Muscle layer of colon (tissue), 2 donors: ENCODE measurements around the gene NLGN4X.
A peak's percentile ranks its signal among the peaks of the same experiment; 100 is the strongest.

ENCODE experiments used
- H3K27ac ChIP-seq: one replicate; pipeline ENCODE4 v1.7.0; 2013; ENCODE audit warnings: low read depth, mild to moderate bottlenecking, low read length, moderate library complexity
- H3K27me3 ChIP-seq, 2 donors: one replicate each; pipeline ENCODE4 v1.7.0; 2013; ENCODE audit warnings: low read length in 2 of 2, mild to moderate bottlenecking in 2 of 2; ENCODE audit not compliant: insufficient read depth in 2 of 2, control insufficient read depth in 1 of 2
- H3K36me3 ChIP-seq: one replicate; pipeline ENCODE4 v1.7.0; 2013; ENCODE audit warnings: mild to moderate bottlenecking, low read length; ENCODE audit not compliant: insufficient read depth
- H3K4me1 ChIP-seq: one replicate; pipeline ENCODE4 v1.7.0; 2013; ENCODE audit warnings: mild to moderate bottlenecking, low read length; ENCODE audit not compliant: insufficient read depth
- H3K4me3 ChIP-seq, 2 donors: one replicate each; pipeline ENCODE4 v1.7.0; 2013; ENCODE audit warnings: low read length in 2 of 2, low read depth in 1 of 2, mild to moderate bottlenecking in 1 of 2, moderate library complexity in 1 of 2
- H3K9ac ChIP-seq: one replicate; pipeline ENCODE4 v1.7.0; 2013; ENCODE audit warnings: low read length
- H3K9me3 ChIP-seq: one replicate; pipeline ENCODE4 v1.7.0; 2013; ENCODE audit warnings: mild to moderate bottlenecking, low read length
- donor health status: abdominal sarcoma.
- donor health status: Adenocarcinoma of cecum.

Gene NLGN4X

DNA sequence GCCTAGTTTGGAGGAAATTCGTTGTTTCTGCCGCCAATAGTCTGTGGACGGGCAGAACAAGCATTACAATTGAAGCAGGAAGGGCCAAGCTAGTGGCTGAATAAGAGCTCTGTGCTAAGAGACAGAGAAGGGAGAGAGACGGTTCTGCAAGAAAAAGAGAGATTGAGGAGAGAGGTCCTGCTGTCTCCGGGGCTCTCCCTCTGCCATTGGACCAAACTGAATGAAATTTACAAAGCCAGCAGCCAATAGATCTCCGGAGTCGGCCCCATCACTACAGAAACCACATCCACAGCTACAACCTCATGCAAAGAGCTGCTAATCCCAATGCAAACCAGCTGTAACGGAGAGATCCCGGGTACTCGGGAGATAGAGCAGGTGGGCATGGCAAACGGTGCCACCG is at the start of gene NLGN4X:
NLGN4X (minus strand) TSS at position 148 of the 400 bp plus-strand sequence. CDS start 77,401 bp downstream, outside the sequence.
- H3K4me1 ChIP-seq: no peaks in the 10 kb centered on the region
- no peaks in the 10 kb centered on the region for H3K9me3 ChIP-seq
- no peaks in the 10 kb centered on the region for H3K36me3 ChIP-seq
- no peak within 1 kb of the TSS for H3K4me3 ChIP-seq
- peaks cover 12 to 28% of the 10 kb centered on the region in 2 donors for H3K27me3 ChIP-seq
- H3K9ac ChIP-seq: no peak within 1 kb of the TSS
- no peak within 1 kb of the TSS for H3K27ac ChIP-seq

GRCh38 chrX:6266041-6266440 is 37.4 kb upstream of the NLGN4X start:
- Histone ChIP-seq H3K9ac (no peak overlapping the region), H3K4me1 (no peaks in the 10 kb centered on the region), H3K27me3 (no peaks in the 10 kb centered on the region), H3K36me3 (no peaks in the 10 kb centered on the region), H3K9me3 (no peaks in the 10 kb centered on the region), H3K27ac (no peak overlapping the region), H3K4me3 (no peak overlapping the region)

DNA sequence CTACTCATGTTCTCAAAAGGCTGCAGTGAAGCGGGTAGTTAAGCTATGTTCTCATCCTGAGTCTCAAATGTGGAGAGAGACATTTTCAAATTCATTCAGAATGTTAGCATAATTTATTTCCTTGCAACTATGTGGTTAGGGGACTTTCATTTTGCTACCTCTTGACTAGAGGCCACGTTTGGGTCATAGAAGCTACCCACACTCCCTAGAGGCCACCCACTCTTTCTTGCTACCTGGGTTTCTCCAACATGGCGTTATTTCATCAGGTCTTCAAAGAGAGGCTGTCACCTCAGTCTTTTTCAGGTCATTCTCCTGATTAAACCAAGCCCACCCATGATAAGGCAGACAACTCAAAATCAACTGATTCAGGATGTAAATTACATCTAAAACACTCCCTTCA is 34.3 kb upstream of the NLGN4X start:
- Histone ChIP-seq H3K36me3 (no peaks in the 10 kb centered on the region), H3K9me3 (no peaks in the 10 kb centered on the region)

DNA sequence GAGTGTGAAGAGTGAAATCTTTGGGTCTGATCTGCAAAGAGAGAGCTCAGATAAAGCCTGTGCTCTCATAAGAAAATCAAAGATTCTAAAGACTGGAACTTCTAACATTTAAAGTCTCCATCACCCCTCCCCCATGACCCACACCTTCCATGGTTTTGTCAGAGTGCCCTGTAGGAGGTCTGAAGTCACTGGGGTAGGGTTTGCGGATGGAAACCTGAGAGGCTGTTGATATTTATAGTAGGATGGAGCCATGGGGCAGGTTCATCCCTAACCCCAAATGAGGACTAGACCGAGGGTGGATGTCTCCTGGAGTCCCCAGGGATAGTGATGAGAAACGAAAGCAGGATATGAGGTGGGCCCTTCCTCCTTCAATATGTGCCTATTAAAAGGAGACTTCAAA is 28.4 kb upstream of the NLGN4X start:
- no peaks in the 10 kb centered on the region for H3K4me1 ChIP-seq

More for the DNA sequence above, 34.3 kb upstream of the NLGN4X start:
- Histone ChIP-seq H3K27ac (no peak overlapping the region), H3K9ac (no peak overlapping the region), H3K4me1 (no peaks in the 10 kb centered on the region), H3K4me3 (no peak overlapping the region), H3K27me3 (no peaks in the 10 kb centered on the region)

DNA sequence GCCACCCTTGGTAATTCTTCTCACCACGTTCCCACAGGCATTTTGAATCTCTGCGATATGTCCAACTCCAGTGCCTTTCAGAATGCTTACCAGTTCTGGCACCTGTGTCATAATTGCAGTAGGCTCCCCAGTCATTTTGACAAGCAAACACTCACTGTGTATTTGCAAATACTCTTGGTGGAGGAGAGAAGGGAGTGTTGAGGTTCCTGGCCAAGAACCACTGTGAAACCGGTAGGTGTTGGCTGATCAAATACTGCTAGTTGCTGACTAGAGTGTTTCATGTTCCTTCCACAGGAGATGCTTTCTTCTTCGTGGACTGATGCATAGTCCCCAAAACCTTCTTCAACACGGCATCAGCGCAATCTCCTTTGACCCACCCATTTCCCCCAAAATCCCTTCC is 16.0 kb upstream of the NLGN4X start:
- no peak overlapping the region for H3K9ac ChIP-seq
- H3K27ac ChIP-seq: no peak overlapping the region
- no peaks in the 10 kb centered on the region for H3K4me1 ChIP-seq
- no peaks in the 10 kb centered on the region for H3K27me3 ChIP-seq
- no peaks in the 10 kb centered on the region for H3K36me3 ChIP-seq
- no peaks in the 10 kb centered on the region for H3K9me3 ChIP-seq
- H3K4me3 ChIP-seq: no peak overlapping the region

More for the DNA sequence above, 28.4 kb upstream of the NLGN4X start:
- Histone ChIP-seq H3K27me3 (no peaks in the 10 kb centered on the region), H3K27ac (no peak overlapping the region), H3K4me3 (no peak overlapping the region), H3K9ac (no peak overlapping the region), H3K36me3 (no peaks in the 10 kb centered on the region), H3K9me3 (no peaks in the 10 kb centered on the region)

DNA sequence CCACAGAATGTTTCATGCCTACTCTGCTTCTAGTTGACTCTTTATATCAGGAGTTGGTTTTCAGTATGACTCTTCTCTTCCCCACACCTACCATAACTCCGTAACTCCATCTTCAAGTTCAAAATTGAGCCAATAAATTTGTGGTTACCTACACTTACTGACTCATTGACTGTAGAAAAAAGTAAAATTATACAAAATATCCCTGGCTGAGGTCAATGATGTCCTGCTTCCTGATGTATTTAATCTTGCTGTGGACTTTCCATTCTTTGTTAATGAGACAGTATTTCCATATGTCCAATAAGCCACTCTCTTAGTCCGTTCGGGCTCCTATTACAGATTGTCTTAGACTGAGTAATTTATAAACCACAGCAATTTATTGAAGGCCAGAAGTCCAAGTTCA is 9.9 kb upstream of the NLGN4X start:
- Histone ChIP-seq H3K27me3 (no peaks in the 10 kb centered on the region), H3K4me1 (no peaks in the 10 kb centered on the region), H3K4me3 (no peak overlapping the region), H3K9ac (no peak overlapping the region), H3K27ac (no peak overlapping the region), H3K9me3 (no peaks in the 10 kb centered on the region), H3K36me3 (no peaks in the 10 kb centered on the region)

GRCh38 chrX:6227935-6228334 is 732 bp downstream of the NLGN4X start:
- Histone ChIP-seq H3K4me1 (no peaks in the 10 kb centered on the region), H3K9ac (no peak overlapping the region), H3K27me3 (peaks cover 12 to 28% of the 10 kb centered on the region in 2 donors), H3K9me3 (no peaks in the 10 kb centered on the region), H3K4me3 (no peak overlapping the region), H3K27ac (no peak overlapping the region), H3K36me3 (no peaks in the 10 kb centered on the region)

- no peak overlapping the region for H3K9ac ChIP-seq
- H3K27ac ChIP-seq: no peak overlapping the region
- H3K4me3 ChIP-seq: no peak overlapping the region
These were observed 1.2 kb downstream of the NLGN4X start for GRCh38 chrX:6227453-6227835.

GRCh38 chrX:6226596-6227452 is 1.8 kb downstream of the NLGN4X start:
- H3K27ac ChIP-seq: no peak overlapping the region
- no peaks in the 10 kb centered on the region for H3K4me1 ChIP-seq
- H3K9me3 ChIP-seq: no peaks in the 10 kb centered on the region
- peaks cover 12 to 28% of the 10 kb centered on the region in 2 donors for H3K27me3 ChIP-seq
- peak overlapping the region; percentile 41 to 50 for H3K4me3 ChIP-seq
- H3K9ac ChIP-seq: no peak overlapping the region
- no peaks in the 10 kb centered on the region for H3K36me3 ChIP-seq

More at GRCh38 chrX:6227453-6227835, 1.2 kb downstream of the NLGN4X start:
- Histone ChIP-seq H3K36me3 (no peaks in the 10 kb centered on the region), H3K27me3 (peaks cover 12 to 28% of the 10 kb centered on the region in 2 donors), H3K4me1 (no peaks in the 10 kb centered on the region), H3K9me3 (no peaks in the 10 kb centered on the region)

GRCh38 chrX:6225911-6226595 is 2.6 kb downstream of the NLGN4X start:
- Histone ChIP-seq H3K9ac (no peak overlapping the region), H3K36me3 (no peaks in the 10 kb centered on the region), H3K9me3 (no peaks in the 10 kb centered on the region), H3K27ac (no peak overlapping the region), H3K4me1 (no peaks in the 10 kb centered on the region), H3K27me3 (peaks cover 12 to 28% of the 10 kb centered on the region in 2 donors), H3K4me3 (peak overlapping the region in 1 of 2 donors; percentile 50)

DNA sequence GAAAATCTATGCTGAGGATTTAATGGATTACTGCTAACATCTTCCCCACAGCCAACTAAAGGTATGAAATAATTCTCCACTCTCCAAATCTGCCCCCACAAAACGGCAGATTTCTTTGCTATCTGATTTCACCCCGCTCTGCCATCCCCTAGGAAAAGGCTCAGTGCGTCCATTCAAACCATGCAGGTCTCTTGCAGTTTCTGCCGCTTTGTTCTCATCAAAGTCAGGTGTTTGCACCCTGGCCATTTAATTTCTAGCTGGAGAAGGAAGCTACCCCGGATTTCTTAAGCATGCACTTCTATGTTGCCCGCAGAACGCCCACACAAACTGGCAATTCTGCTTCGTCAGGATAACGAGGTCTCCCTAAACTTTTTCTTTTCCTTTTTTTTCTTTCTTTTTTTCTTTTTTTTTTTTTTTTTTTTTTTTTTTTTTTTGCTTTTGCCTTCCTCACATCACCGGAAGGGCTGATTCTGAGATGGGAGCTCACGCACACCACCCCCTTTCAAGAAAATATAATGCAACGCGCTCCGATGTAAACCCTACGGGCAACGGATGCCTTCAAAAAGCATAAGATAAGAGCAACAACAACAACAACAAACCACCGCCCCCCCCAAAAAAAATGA is 3.3 kb downstream of the NLGN4X start:
- Histone ChIP-seq H3K27me3 (peaks cover 12 to 28% of the 10 kb centered on the region in 2 donors), H3K9me3 (no peaks in the 10 kb centered on the region), H3K27ac (no peak overlapping the region), H3K9ac (no peak overlapping the region), H3K36me3 (no peaks in the 10 kb centered on the region), H3K4me1 (no peaks in the 10 kb centered on the region), H3K4me3 (no peak overlapping the region)
